ENCODE results near the gene PPP1R14C. TPM values are rescaled to one million over a fixed set of nuclear protein-coding genes. Genes with fewer than 3 reads are reported as not detected.

Gene PPP1R14C
- polyA plus RNA-seq, 3 donors, result 0.11 TPM; not detected in 2

DNA sequence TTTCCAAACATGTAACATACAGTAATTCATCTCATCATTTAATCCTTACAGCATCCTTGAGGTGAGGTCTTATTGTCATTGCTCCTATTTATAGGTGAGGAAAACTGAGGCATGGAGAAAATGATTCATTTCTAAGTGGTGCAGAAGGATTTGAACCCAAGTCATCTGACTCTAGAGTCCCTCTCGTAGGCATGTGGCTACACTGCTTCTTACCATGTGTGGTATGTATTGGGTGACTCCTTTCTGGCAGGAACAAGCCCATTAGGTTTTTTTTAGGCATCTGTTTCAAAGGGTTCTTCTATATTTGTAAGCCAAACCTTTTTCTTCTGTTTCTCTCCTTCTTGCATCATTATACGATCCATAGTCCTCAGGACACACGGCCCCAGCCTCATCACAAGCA is 94.8 kb downstream of the PPP1R14C start:
- peak overlapping the region in 1 of 2 donors; percentile 32 for H3K4me3 Mint-ChIP-seq
- Histone ChIP-seq H3K36me3 (replicated peaks in 1 of 2; ENCODE audit: control insufficient read depth in 1 of 2, insufficient read depth in 2 of 2, low read length in 2 of 2) (no peaks in the 10 kb centered on the region), H3K79me2 (ENCODE audit: insufficient read depth, low read length) (no peaks in the 10 kb centered on the region), H4K20me1 (ENCODE audit: insufficient read depth, low read length) (no peaks in the 10 kb centered on the region), H3K4me1 (ENCODE audit: control insufficient read depth in 1 of 2, insufficient read depth in 2 of 2, low read length in 2 of 2) (peaks cover 12 to 13% of the 10 kb centered on the region in 2 donors), H3K4me3 (replicated peaks in 1 of 3; ENCODE audit: low read depth in 2 of 3, low read length in 3 of 3) (no peak overlapping the region), H3K9me3 (replicated peaks in 1 of 2; ENCODE audit: control insufficient read depth in 1 of 2, insufficient read depth in 1 of 2, low read length in 2 of 2) (peaks cover 2 to 4% of the 10 kb centered on the region in 2 donors), H3K27ac (ENCODE audit: low read depth in 1 of 2, low read length in 2 of 2) (no peak overlapping the region), H2AFZ (ENCODE audit: insufficient read depth, low read depth, low read length, poor library complexity, severe bottlenecking) (no peak overlapping the region), H3K9ac (ENCODE audit: insufficient read depth, low read length, poor library complexity, severe bottlenecking) (no peak overlapping the region), H3K4me2 (replicated peaks; ENCODE audit: extremely low read depth, low read length, poor library complexity, severe bottlenecking) (no peak overlapping the region), H3K27me3 (ENCODE audit: control insufficient read depth in 2 of 2, insufficient read depth in 2 of 2, low read length in 2 of 2) (peaks cover 3 to 28% of the 10 kb centered on the region in 2 donors)
- DNase-seq, result no peak
- peaks cover 1 to 17% (median 6%) of the 10 kb centered on the region in 7 donors for H3K9me3 Mint-ChIP-seq
- no peak for TF ChIP-seq CTCF (IDR thresholded peaks at IDR 0.05)
- H3K4me1 Mint-ChIP-seq, result peaks cover 16% of the 10 kb centered on the region
- intact Hi-C loops (cut with micrococcal nuclease), result no loop called here
- no peak overlapping the region for H3K27ac Mint-ChIP-seq
- peaks cover 29 to 71% (median 38%) of the 10 kb centered on the region in 3 donors for H3K27me3 Mint-ChIP-seq (ENCODE audit: low read depth in 3 of 3)
- WGBS (ENCODE audit: insufficient coverage), result 100% methylated on average over 2 of the region's 3 CpGs
- H3K36me3 Mint-ChIP-seq, result no peaks in the 10 kb centered on the region

- Histone ChIP-seq H3K4me1 (ENCODE audit: control insufficient read depth in 1 of 2, insufficient read depth in 2 of 2, low read length in 2 of 2) (peaks cover 12 to 13% of the 10 kb centered on the region in 2 donors), H2AFZ (ENCODE audit: insufficient read depth, low read depth, low read length, poor library complexity, severe bottlenecking) (no peak overlapping the region), H3K9me3 (replicated peaks in 1 of 2; ENCODE audit: control insufficient read depth in 1 of 2, insufficient read depth in 1 of 2, low read length in 2 of 2) (peaks cover 2 to 4% of the 10 kb centered on the region in 2 donors), H3K36me3 (replicated peaks in 1 of 2; ENCODE audit: control insufficient read depth in 1 of 2, insufficient read depth in 2 of 2, low read length in 2 of 2) (no peaks in the 10 kb centered on the region), H3K4me3 (replicated peaks in 1 of 3; ENCODE audit: low read depth in 2 of 3, low read length in 3 of 3) (no peak overlapping the region), H3K27me3 (ENCODE audit: control insufficient read depth in 2 of 2, insufficient read depth in 2 of 2, low read length in 2 of 2) (peaks cover 3 to 28% of the 10 kb centered on the region in 2 donors), H3K9ac (ENCODE audit: insufficient read depth, low read length, poor library complexity, severe bottlenecking) (no peak overlapping the region), H3K4me2 (replicated peaks; ENCODE audit: extremely low read depth, low read length, poor library complexity, severe bottlenecking) (no peak overlapping the region), H3K27ac (ENCODE audit: low read depth in 1 of 2, low read length in 2 of 2) (no peak overlapping the region), H4K20me1 (ENCODE audit: insufficient read depth, low read length) (no peaks in the 10 kb centered on the region), H3K79me2 (ENCODE audit: insufficient read depth, low read length) (no peaks in the 10 kb centered on the region)
- no peak for DNase-seq
- intact Hi-C loops (cut with micrococcal nuclease), result no loop called here
- Mint-ChIP-seq H3K4me1 (peaks cover 16% of the 10 kb centered on the region), H3K9me3 (peaks cover 0 to 16% (median 6%) of the 10 kb centered on the region in 7 donors), H3K36me3 (no peaks in the 10 kb centered on the region), H3K27ac (no peak overlapping the region), H3K27me3 (ENCODE audit: low read depth in 3 of 3) (peaks cover 29 to 70% (median 43%) of the 10 kb centered on the region in 3 donors), H3K4me3 (peak overlapping the region in 1 of 2 donors; percentile 19)
- WGBS (ENCODE audit: insufficient coverage), result 61% methylated on average over 5 of the region's 5 CpGs
- no peak for TF ChIP-seq CTCF (IDR thresholded peaks at IDR 0.05)
Measured at GRCh38 chr6:150238336-150238741, 95.5 kb downstream of the PPP1R14C start.
